Heart left ventricle (tissue), 13 donors: ENCODE data around the gene RCC2.

Experiments used
- POLR2A ChIP-seq, 2 donors: fragments of 450-650 bp; IDR thresholded peaks; one replicate each; pipeline ENCODE4 v1.6.1; 2017; ENCODE audit warnings: antibody characterized with exemption in 2 of 2, mild to moderate bottlenecking in 2 of 2, moderate library complexity in 2 of 2
- TF ChIP-seq, protein P1 (sequence below), 12 donors: fragments of 200-600 bp; sonication (generic) in 4 of 12; IDR thresholded peaks; one replicate each; pipeline versions ENCODE4 v1.5.0 to v1.8.0; 2018 to 2022; ENCODE audit warnings: antibody characterized with exemption in 12 of 12, mild to moderate bottlenecking in 5 of 12
- donor health status: ischemic (EF 13 %, LVEDD 7.1; RV severe dilation, severe dysfunction).
- donor health status: DM: no; HTN: yes; CAD: no.
- donor health status: DM: no; HTN: no; CAD: no.
- donor health status: ischemic (EF 25% LVEDD 6.9; RV normal size, moderate dysfunction).
- donor health status: ischemic (EF 25% LVEDD 5.7; RV mildly dilated, moderate dysfunction).
- donor health status: ischemic (EF 35%, LVEDD 5.7; RV mildly dilated, moderate dysfunction).
- donor health status: nonischemic (EF 11% LVEDD 7.7; RV severe dilation, severe dysfunction).
- donor health status: DM: yes; HTN: yes; CAD: no.
- donor health status: PGD.
- donor health status: ischemic (EF 29% LVEDD 5.4; RV normal size, mild dysfunction).
- donor health status: nonischemic (EF 23%, LVEDD 6.1; RV moderate dilation, normal function).

DNA sequence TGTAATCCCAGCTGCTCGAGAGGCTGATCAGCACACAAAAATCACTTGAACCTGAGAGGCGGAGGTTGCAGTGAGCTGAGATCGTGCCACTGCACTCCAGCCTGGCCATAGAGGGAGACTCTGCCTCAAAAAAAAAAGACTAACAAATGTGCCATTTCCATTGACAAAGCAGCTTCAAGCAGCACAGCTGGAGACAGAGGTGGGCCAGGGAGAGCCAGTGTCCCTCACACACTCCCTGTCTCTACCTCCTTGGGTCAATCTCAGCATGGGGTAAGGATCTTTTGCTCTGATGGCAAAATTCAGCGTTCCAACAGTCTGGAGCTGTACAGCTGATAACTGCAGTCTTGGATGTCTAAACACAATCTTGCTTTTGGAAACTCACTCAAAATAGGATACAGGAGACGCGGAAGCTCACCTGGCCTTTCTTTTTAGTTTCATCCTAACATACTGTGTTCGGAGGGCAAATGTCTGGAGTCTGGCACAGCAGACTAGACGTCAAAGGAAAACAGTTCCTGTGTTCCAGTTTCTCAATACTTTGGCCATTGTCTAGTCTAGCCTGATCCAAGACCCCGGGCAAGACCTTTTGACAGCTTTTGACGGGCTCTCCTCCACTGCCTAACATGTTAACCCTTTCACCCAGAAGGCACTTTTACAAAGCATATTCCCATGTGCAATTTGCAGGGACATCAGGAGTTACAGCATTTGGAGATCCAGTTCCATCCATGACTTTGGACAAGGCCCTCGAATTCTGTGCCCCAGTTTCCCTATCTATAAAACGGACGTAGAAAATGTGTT is 2.9 kb downstream of the RCC2 start:
- TF ChIP-seq POLR2A (IDR thresholded peaks at IDR 0.05), result no peak
- TF ChIP-seq, protein P1, sequence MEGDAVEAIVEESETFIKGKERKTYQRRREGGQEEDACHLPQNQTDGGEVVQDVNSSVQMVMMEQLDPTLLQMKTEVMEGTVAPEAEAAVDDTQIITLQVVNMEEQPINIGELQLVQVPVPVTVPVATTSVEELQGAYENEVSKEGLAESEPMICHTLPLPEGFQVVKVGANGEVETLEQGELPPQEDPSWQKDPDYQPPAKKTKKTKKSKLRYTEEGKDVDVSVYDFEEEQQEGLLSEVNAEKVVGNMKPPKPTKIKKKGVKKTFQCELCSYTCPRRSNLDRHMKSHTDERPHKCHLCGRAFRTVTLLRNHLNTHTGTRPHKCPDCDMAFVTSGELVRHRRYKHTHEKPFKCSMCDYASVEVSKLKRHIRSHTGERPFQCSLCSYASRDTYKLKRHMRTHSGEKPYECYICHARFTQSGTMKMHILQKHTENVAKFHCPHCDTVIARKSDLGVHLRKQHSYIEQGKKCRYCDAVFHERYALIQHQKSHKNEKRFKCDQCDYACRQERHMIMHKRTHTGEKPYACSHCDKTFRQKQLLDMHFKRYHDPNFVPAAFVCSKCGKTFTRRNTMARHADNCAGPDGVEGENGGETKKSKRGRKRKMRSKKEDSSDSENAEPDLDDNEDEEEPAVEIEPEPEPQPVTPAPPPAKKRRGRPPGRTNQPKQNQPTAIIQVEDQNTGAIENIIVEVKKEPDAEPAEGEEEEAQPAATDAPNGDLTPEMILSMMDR (IDR thresholded peaks at IDR 0.05), result no peak
